K562 (cell line): ENCODE measurements around the gene RWDD1. TPM values are rescaled to one million over a fixed set of nuclear protein-coding genes. Genes with fewer than 3 reads are reported as not detected.

Source experiments
- CBFA2T3 ChIP-seq: fragments of 450-650 bp; IDR thresholded peaks from 2 replicates; pipeline ENCODE4 v1.6.1; 2017
- DNMT1 ChIP-seq: fragments of 450-650 bp; IDR thresholded peaks from 2 replicates; pipeline ENCODE4 v1.6.1; 2016; ENCODE audit warnings: antibody characterized with exemption, mild to moderate bottlenecking
- JUNB ChIP-seq: fragments of 450-650 bp; formaldehyde crosslinking; conservative IDR thresholded peaks from 2 replicates; pipeline ENCODE4 v1.4.0; 2020; ENCODE audit warnings: mild to moderate bottlenecking
- MECOM ChIP-seq: fragments of 250-450 bp; sonication (Bioruptor Pico); IDR thresholded peaks from 2 replicates; pipeline ENCODE4 v1.8.0; 2022; ENCODE audit warnings: inconsistent platforms
- NRF1 ChIP-seq, 2 experiments: fragments of 450-650 bp; IDR thresholded peaks in 1 of 2; conservative IDR thresholded peaks in 1 of 2; 2 replicates each; pipeline ENCODE4 v1.6.1; 2014; ENCODE audit warnings: mild to moderate bottlenecking in 2 of 2
- RBM39 ChIP-seq: fragments of 200-400 bp; formaldehyde crosslinking; optimal IDR thresholded peaks from 2 replicates; pipeline ENCODE3; 2018; ENCODE audit warnings: low read depth, low read length
- SP2 ChIP-seq: IDR thresholded peaks from 2 replicates; pipeline ENCODE4 v1.6.1; 2011; ENCODE audit warnings: mild to moderate bottlenecking, low read depth, low read length, moderate library complexity; ENCODE audit not compliant: poor library complexity, severe bottlenecking; ENCODE audit errors: extremely low read depth
- TCF3 ChIP-seq: sonication (generic); formaldehyde crosslinking; IDR thresholded peaks from 2 replicates; pipeline ENCODE4 v1.4.0; 2020; ENCODE audit warnings: mild to moderate bottlenecking, missing genetic modification reagents
- ZBTB17 ChIP-seq: fragments of 450-650 bp; formaldehyde crosslinking; IDR thresholded peaks from 2 replicates; pipeline ENCODE4 v1.4.0; 2020; ENCODE audit warnings: mild to moderate bottlenecking
- ZNF124 ChIP-seq: sonication (generic); formaldehyde crosslinking; IDR thresholded peaks from 2 replicates; pipeline ENCODE4 v1.8.1; 2022; ENCODE audit warnings: missing genetic modification reagents
- ZNF174 ChIP-seq: fragments of 250-450 bp; sonication (Bioruptor Pico); IDR thresholded peaks from 2 replicates; pipeline ENCODE4 v1.4.0; 2020; ENCODE audit warnings: mild to moderate bottlenecking
- polyA plus RNA-seq, 8 experiments: library from polyadenylated mRNA; depleted of rRNA in 4 of 8; stranded (reverse) in 5 of 8; unstranded in 3 of 8; fragments of >200 nt; fragmentation: Nextera tagmentation in 2 of 8; fragmentation: Illumina TruSeq in 1 of 8; extraction: Ambion mirVana in 2 of 8; extraction: Trizol in 1 of 8; gene quantifications; 2 replicates each; pipeline versions ENCODE4 v1.2.1 to v1.2.3, GENCODE V29; 2011 to 2014; ENCODE audit warnings: inconsistent platforms in 1 of 8, missing spikeins in 1 of 8
- total RNA-seq, 7 experiments: library from RNA; depleted of rRNA in 6 of 7; stranded (reverse); fragments of >200 nt in 6 of 7; fragmentation: Illumina TruSeq in 2 of 7; extraction: Trizol in 2 of 7; gene quantifications; 2 replicates each; pipeline versions ENCODE4 v1.2.1 to v1.2.3, GENCODE V29; 2011 to 2021; ENCODE audit warnings: low replicate concordance in 1 of 7
- TF ChIP-seq, protein P1 (sequence below): fragments of 250-450 bp; sonication (Bioruptor Pico); IDR thresholded peaks from 2 replicates; pipeline ENCODE4 v1.4.0; 2020
- TF ChIP-seq, protein P2 (sequence below): fragments of 450-650 bp; formaldehyde crosslinking; IDR thresholded peaks from 2 replicates; pipeline ENCODE4 v1.4.0; 2020; ENCODE audit warnings: mild to moderate bottlenecking, moderate library complexity
- TF ChIP-seq, protein P3 (sequence below): fragments of 450-650 bp; IDR thresholded peaks from 2 replicates; pipeline ENCODE4 v1.6.1; 2017; ENCODE audit warnings: antibody characterized with exemption
- TF ChIP-seq, protein P4 (sequence below): fragments of 450-650 bp; formaldehyde crosslinking; IDR thresholded peaks from 2 replicates; pipeline ENCODE4 v1.4.0; 2020; ENCODE audit warnings: mild to moderate bottlenecking, moderate library complexity
- TF ChIP-seq, protein P5 (sequence below): fragments of 250-450 bp; sonication (Bioruptor Pico); IDR thresholded peaks from 2 replicates; pipeline ENCODE4 v1.8.0; 2022; ENCODE audit warnings: moderate library complexity, mild to moderate bottlenecking, inconsistent platforms

The RWDD1 gene
- total and polyA plus RNA-seq, 9 of the 15 experiments (the other 6 are each of a cell fraction or from before 2014, with no cell fraction given), result 31.9 to 89.8 (median 48.7) TPM

DNA sequence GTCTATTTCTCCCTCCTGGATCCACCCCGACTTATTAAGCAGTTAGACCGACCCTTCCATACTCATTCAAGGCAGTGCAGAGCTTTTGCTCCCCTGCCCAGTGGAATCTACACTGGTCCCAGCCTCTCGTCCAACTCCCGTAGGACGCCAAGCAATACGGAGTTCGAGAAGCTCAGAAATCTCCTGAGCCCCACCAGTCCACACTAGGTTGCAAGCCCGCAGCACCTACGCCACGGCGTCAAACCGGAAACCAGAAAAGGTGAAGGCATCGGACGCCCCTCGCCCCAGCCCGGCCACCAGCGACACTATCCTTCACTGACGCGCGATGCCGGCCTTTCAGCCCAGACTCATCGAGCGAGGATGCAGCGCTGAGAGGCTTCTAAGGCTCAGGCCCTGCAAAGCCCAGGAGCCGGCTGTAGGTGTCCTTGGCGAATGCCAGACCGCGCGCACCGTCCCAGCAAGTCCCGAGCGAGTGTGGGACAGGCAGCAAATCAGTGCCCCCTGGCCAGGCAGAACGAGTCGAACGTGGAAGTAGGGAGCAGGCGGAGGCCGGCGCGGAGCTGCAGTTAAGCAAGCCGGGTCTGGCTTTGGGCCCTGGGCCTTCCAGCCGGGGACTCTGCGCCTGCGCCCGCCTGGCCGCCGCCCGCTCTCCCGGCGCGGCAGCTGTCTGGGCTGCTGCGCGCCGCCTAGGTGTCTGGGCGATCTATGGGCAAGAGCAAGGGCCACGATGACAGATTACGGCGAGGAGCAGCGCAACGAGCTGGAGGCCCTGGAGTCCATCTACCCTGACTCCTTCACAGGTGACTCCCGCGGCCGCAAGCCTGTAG is at the start of gene RWDD1 (continued):
- TF ChIP-seq, protein P1, sequence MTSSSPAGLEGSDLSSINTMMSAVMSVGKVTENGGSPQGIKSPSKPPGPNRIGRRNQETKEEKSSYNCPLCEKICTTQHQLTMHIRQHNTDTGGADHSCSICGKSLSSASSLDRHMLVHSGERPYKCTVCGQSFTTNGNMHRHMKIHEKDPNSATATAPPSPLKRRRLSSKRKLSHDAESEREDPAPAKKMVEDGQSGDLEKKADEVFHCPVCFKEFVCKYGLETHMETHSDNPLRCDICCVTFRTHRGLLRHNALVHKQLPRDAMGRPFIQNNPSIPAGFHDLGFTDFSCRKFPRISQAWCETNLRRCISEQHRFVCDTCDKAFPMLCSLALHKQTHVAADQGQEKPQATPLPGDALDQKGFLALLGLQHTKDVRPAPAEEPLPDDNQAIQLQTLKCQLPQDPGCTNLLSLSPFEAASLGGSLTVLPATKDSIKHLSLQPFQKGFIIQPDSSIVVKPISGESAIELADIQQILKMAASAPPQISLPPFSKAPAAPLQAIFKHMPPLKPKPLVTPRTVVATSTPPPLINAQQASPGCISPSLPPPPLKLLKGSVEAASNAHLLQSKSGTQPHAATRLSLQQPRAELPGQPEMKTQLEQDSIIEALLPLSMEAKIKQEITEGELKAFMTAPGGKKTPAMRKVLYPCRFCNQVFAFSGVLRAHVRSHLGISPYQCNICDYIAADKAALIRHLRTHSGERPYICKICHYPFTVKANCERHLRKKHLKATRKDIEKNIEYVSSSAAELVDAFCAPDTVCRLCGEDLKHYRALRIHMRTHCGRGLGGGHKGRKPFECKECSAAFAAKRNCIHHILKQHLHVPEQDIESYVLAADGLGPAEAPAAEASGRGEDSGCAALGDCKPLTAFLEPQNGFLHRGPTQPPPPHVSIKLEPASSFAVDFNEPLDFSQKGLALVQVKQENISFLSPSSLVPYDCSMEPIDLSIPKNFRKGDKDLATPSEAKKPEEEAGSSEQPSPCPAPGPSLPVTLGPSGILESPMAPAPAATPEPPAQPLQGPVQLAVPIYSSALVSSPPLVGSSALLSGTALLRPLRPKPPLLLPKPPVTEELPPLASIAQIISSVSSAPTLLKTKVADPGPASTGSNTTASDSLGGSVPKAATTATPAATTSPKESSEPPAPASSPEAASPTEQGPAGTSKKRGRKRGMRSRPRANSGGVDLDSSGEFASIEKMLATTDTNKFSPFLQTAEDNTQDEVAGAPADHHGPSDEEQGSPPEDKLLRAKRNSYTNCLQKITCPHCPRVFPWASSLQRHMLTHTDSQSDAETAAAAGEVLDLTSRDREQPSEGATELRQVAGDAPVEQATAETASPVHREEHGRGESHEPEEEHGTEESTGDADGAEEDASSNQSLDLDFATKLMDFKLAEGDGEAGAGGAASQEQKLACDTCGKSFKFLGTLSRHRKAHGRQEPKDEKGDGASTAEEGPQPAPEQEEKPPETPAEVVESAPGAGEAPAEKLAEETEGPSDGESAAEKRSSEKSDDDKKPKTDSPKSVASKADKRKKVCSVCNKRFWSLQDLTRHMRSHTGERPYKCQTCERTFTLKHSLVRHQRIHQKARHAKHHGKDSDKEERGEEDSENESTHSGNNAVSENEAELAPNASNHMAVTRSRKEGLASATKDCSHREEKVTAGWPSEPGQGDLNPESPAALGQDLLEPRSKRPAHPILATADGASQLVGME (CRISPR knock-in tag), result no peak
- TF ChIP-seq JUNB (CRISPR knock-in tag), result no peak
- TF ChIP-seq ZNF174 (CRISPR knock-in tag), result no peak
- TF ChIP-seq, protein P2, sequence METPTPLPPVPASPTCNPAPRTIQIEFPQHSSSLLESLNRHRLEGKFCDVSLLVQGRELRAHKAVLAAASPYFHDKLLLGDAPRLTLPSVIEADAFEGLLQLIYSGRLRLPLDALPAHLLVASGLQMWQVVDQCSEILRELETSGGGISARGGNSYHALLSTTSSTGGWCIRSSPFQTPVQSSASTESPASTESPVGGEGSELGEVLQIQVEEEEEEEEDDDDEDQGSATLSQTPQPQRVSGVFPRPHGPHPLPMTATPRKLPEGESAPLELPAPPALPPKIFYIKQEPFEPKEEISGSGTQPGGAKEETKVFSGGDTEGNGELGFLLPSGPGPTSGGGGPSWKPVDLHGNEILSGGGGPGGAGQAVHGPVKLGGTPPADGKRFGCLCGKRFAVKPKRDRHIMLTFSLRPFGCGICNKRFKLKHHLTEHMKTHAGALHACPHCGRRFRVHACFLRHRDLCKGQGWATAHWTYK (CRISPR knock-in tag), result peak; percentile 97
- TF ChIP-seq MECOM (CRISPR knock-in tag), result no peak
- peak; percentile 100 for TF ChIP-seq ZBTB17 (CRISPR knock-in tag)
- TF ChIP-seq, protein P3, sequence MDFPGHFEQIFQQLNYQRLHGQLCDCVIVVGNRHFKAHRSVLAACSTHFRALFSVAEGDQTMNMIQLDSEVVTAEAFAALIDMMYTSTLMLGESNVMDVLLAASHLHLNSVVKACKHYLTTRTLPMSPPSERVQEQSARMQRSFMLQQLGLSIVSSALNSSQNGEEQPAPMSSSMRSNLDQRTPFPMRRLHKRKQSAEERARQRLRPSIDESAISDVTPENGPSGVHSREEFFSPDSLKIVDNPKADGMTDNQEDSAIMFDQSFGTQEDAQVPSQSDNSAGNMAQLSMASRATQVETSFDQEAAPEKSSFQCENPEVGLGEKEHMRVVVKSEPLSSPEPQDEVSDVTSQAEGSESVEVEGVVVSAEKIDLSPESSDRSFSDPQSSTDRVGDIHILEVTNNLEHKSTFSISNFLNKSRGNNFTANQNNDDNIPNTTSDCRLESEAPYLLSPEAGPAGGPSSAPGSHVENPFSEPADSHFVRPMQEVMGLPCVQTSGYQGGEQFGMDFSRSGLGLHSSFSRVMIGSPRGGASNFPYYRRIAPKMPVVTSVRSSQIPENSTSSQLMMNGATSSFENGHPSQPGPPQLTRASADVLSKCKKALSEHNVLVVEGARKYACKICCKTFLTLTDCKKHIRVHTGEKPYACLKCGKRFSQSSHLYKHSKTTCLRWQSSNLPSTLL, result no peak
- peak; percentile 7; the same call in 1 of the 2 replicates for TF ChIP-seq TCF3 (CRISPR knock-in tag)
- no peak for TF ChIP-seq SP2
- TF ChIP-seq ZNF124, result no peak
- no peak for TF ChIP-seq RBM39
- peak; percentile 9; the same call in 1 of the 2 replicates for TF ChIP-seq CBFA2T3
- TF ChIP-seq, protein P4, sequence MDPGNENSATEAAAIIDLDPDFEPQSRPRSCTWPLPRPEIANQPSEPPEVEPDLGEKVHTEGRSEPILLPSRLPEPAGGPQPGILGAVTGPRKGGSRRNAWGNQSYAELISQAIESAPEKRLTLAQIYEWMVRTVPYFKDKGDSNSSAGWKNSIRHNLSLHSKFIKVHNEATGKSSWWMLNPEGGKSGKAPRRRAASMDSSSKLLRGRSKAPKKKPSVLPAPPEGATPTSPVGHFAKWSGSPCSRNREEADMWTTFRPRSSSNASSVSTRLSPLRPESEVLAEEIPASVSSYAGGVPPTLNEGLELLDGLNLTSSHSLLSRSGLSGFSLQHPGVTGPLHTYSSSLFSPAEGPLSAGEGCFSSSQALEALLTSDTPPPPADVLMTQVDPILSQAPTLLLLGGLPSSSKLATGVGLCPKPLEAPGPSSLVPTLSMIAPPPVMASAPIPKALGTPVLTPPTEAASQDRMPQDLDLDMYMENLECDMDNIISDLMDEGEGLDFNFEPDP (CRISPR knock-in tag), result no peak
- TF ChIP-seq NRF1 (conservative IDR thresholded peaks at IDR 0.05 in 1 of 2, IDR thresholded peaks at IDR 0.05 in 1 of 2), result peak; percentile 98 to 99
- TF ChIP-seq, protein P5, sequence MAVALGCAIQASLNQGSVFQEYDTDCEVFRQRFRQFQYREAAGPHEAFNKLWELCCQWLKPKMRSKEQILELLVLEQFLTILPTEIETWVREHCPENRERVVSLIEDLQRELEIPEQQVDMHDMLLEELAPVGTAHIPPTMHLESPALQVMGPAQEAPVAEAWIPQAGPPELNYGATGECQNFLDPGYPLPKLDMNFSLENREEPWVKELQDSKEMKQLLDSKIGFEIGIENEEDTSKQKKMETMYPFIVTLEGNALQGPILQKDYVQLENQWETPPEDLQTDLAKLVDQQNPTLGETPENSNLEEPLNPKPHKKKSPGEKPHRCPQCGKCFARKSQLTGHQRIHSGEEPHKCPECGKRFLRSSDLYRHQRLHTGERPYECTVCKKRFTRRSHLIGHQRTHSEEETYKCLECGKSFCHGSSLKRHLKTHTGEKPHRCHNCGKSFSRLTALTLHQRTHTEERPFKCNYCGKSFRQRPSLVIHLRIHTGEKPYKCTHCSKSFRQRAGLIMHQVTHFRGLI, result no peak
- TF ChIP-seq DNMT1, result no peak
